A673 (cell line): ENCODE measurements around the gene LOC101059915.

Source experiments
- BruUV-seq: library from RNA; stranded (reverse); fragments of 400-500 nt; replicated peaks from 2 replicates; lab custom pipeline; 2021; lab: Mats Ljungman, UMichigan
- CTCF ChIA-PET: fragments of 300-600 bp; sonication (Branson Sonifier 250); formaldehyde crosslinking; loops from one replicate; lab custom pipeline; 2022; ENCODE audit warnings: antibody characterized with exemption; lab: Charles Lee
- POLR2A ChIA-PET: fragments of 300-600 bp; sonication (Branson Sonifier 250); formaldehyde crosslinking; loops from one replicate; lab custom pipeline; 2022; ENCODE audit warnings: antibody characterized with exemption; ENCODE audit not compliant: low non-redundant PET; lab: Charles Lee
- DNase-seq: peaks from one replicate; pipeline ENCODE4 v3.0.0-alpha.2; 2015; ENCODE audit warnings: low spot score
- H3K27ac ChIP-seq: fragments of 200-600 bp; sonication (generic); 2 replicates; pipeline ENCODE4 v1.5.1; 2016; ENCODE audit warnings: mixed run types, low read depth, mild to moderate bottlenecking, mixed read lengths, antibody characterized with exemption, low read length; ENCODE audit not compliant: poor library complexity, severe bottlenecking
- H3K27me3 ChIP-seq: fragments of 200-600 bp; sonication (generic); replicated peaks from 2 replicates; pipeline ENCODE4 v1.6.1; 2017; ENCODE audit warnings: mixed run types, low read depth, mild to moderate bottlenecking, mixed read lengths, antibody characterized with exemption, low read length; ENCODE audit not compliant: insufficient read depth, poor library complexity
- H3K36me3 ChIP-seq: fragments of 200-600 bp; sonication (generic); 2 replicates; pipeline ENCODE4 v1.6.1; 2016; ENCODE audit warnings: mixed run types, mild to moderate bottlenecking, mixed read lengths, antibody characterized with exemption, low read length; ENCODE audit not compliant: insufficient read depth, poor library complexity, severe bottlenecking
- H3K4me1 ChIP-seq: fragments of 200-600 bp; sonication (generic); 2 replicates; pipeline ENCODE4 v1.6.1; 2017; ENCODE audit warnings: mixed run types, mild to moderate bottlenecking, mixed read lengths, antibody characterized with exemption, low read length; ENCODE audit not compliant: insufficient read depth, poor library complexity, severe bottlenecking
- H3K4me3 ChIP-seq: fragments of 200-600 bp; sonication (generic); 2 replicates; pipeline ENCODE4 v1.5.1; 2016; ENCODE audit warnings: low read depth, mixed run types, mild to moderate bottlenecking, mixed read lengths, low read length; ENCODE audit not compliant: poor library complexity, severe bottlenecking
- H3K9me3 ChIP-seq: fragments of 200-600 bp; sonication (generic); 2 replicates; pipeline ENCODE4 v1.6.1; 2016; ENCODE audit warnings: mixed run types, low read depth, mild to moderate bottlenecking, mixed read lengths, antibody characterized with exemption, low read length; ENCODE audit not compliant: poor library complexity, severe bottlenecking
- CTCF ChIP-seq: fragments of 300-800, 200-600 bp; sonication (generic); conservative IDR thresholded peaks from 2 replicates; pipeline ENCODE4 v1.5.1; 2017; ENCODE audit warnings: low read depth, mild to moderate bottlenecking, antibody characterized with exemption, low read length, moderate library complexity, mixed read lengths
- EZH2 ChIP-seq: fragments of 200-600 bp; sonication (generic); IDR thresholded peaks from 2 replicates; pipeline ENCODE4 v1.6.1; 2017; ENCODE audit warnings: borderline replicate concordance, low read depth, mild to moderate bottlenecking, mixed read lengths, antibody characterized with exemption, low read length; ENCODE audit not compliant: poor library complexity, severe bottlenecking
- intact Hi-C: fragments of 100-400 bp; cut with micrococcal nuclease; formaldehyde crosslinking; loops from one replicate; pipeline ENCODE4 v1.10.0; 2022; ENCODE audit not compliant: unreplicated experiment

LOC101059915 gene

GRCh38 chrX:71650333-71650969 is 16.9 kb upstream of the LOC101059915 start:
- intact Hi-C loops, result loop anchor here (5.0 kb wide), 1 partner anchor 233 kb away; no protein-coding TSS in a partner anchor
- DNase-seq, result no peak
- H3K4me3 ChIP-seq, result no peak overlapping the region
- no peaks in the 10 kb centered on the region for H3K36me3 ChIP-seq
- TF ChIP-seq CTCF (no peak), EZH2 (no peak)
- ChIA-PET POLR2A (no interaction called here), CTCF (no interaction called here)
- no peaks in the 10 kb centered on the region for H3K9me3 ChIP-seq
- no peaks in the 10 kb centered on the region for H3K4me1 ChIP-seq
- H3K27ac ChIP-seq, result no peak overlapping the region
- H3K27me3 ChIP-seq, result no peaks in the 10 kb centered on the region
- BruUV-seq, result no TSS peak

GRCh38 chrX:71652405-71652804 is 14.9 kb upstream of the LOC101059915 start:
- ChIA-PET CTCF (interaction anchor here (0.6 to 0.7 kb wide), 2 partner anchors 10 to 144 kb away, joined by 3 read pairs; no protein-coding TSS in a partner anchor), POLR2A (no interaction called here)
- no peaks in the 10 kb centered on the region for H3K27me3 ChIP-seq
- no peak overlapping the region for H3K4me3 ChIP-seq
- peak; percentile 65 for DNase-seq
- H3K4me1 ChIP-seq, result no peaks in the 10 kb centered on the region
- TF ChIP-seq EZH2, result no peak
- TF ChIP-seq CTCF, result peak; percentile 72
- H3K27ac ChIP-seq, result no peak overlapping the region
- no peaks in the 10 kb centered on the region for H3K9me3 ChIP-seq
- intact Hi-C loops, result loop anchor here (5.0 kb wide), 1 partner anchor 235 kb away; no protein-coding TSS in a partner anchor
- no TSS peak for BruUV-seq
- no peaks in the 10 kb centered on the region for H3K36me3 ChIP-seq

GRCh38 chrX:71653344-71653743 is 14.0 kb upstream of the LOC101059915 start:
- no peaks in the 10 kb centered on the region for H3K9me3 ChIP-seq
- ChIA-PET CTCF (no interaction called here), POLR2A (no interaction called here)
- intact Hi-C loops, result loop anchor here (5.0 kb wide), 1 partner anchor 236 kb away; no protein-coding TSS in a partner anchor
- DNase-seq, result no peak
- H3K36me3 ChIP-seq, result no peaks in the 10 kb centered on the region
- H3K4me1 ChIP-seq, result no peaks in the 10 kb centered on the region
- H3K27me3 ChIP-seq, result no peaks in the 10 kb centered on the region
- no peak overlapping the region for H3K4me3 ChIP-seq
- BruUV-seq, result no TSS peak
- TF ChIP-seq CTCF, result no peak
- TF ChIP-seq EZH2, result no peak
- no peak overlapping the region for H3K27ac ChIP-seq
